GM12892 (cell line): ENCODE measurements around the gene ACTN1.

Source experiments
- POLR2A ChIP-seq: IDR thresholded peaks from 2 replicates; pipeline ENCODE4 v1.6.1; 2011; ENCODE audit warnings: low read depth, low read length, control low read depth
- POLR2AphosphoS5 ChIP-seq: IDR thresholded peaks from 2 replicates; pipeline ENCODE4 v1.6.1; 2011; ENCODE audit warnings: low read depth, low read length, control low read depth

DNA sequence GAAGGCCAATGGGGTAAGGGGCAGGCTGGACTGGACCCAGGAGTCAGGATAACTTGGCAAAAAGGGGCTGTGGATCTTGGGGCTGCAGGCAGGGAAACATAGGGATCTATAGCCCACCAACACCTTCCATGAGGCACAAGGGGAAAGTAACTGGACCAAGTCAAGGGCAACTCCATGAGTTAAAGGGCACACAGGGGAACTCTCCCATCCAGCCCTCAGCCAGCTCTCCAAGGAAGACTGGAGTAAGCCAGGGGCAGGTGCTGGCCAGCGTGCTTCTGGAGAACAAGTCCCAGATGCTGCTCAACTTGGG lies 154.9 kb downstream of the ACTN1 start:
- TF ChIP-seq POLR2A (no peak), POLR2AphosphoS5 (no peak)
